Trophoblast cell (in vitro differentiated cells and primary cell): ENCODE results near the gene COMP.

Experiments
- DNase-seq, 2 donors: peaks; one replicate each; pipeline ENCODE4 v3.0.0-alpha.2; 2016
- H2AFZ ChIP-seq: 2 replicates; pipeline ENCODE4 v1.6.1; 2013; ENCODE audit warnings: low read length, moderate library complexity, mild to moderate bottlenecking; ENCODE audit not compliant: insufficient read depth, poor library complexity
- H2AK5ac ChIP-seq: 2 replicates; pipeline ENCODE4 v1.6.1; 2013; ENCODE audit warnings: mild to moderate bottlenecking, low read length
- H2BK120ac ChIP-seq: 2 replicates; pipeline ENCODE4 v1.6.1; 2013; ENCODE audit warnings: low read length, mild to moderate bottlenecking, moderate library complexity; ENCODE audit not compliant: insufficient read depth, poor library complexity
- H2BK12ac ChIP-seq: 2 replicates; pipeline ENCODE4 v1.6.1; 2013; ENCODE audit warnings: mild to moderate bottlenecking, low read length, moderate library complexity
- H2BK5ac ChIP-seq: 2 replicates; pipeline ENCODE4 v1.6.1; 2013; ENCODE audit warnings: low read length, low read depth, moderate library complexity, mild to moderate bottlenecking; ENCODE audit not compliant: poor library complexity
- H3K14ac ChIP-seq: 2 replicates; pipeline ENCODE4 v1.6.1; 2013; ENCODE audit warnings: mild to moderate bottlenecking, low read length
- H3K18ac ChIP-seq: 2 replicates; pipeline ENCODE4 v1.6.1; 2013; ENCODE audit warnings: mild to moderate bottlenecking, low read length
- H3K23ac ChIP-seq: 2 replicates; pipeline ENCODE4 v1.6.1; 2013; ENCODE audit warnings: low read length
- H3K27ac ChIP-seq: 2 replicates; pipeline ENCODE4 v1.5.1; 2013; ENCODE audit warnings: low read depth, mild to moderate bottlenecking, inconsistent platforms, low read length, moderate library complexity
- H3K27me3 ChIP-seq: 2 replicates; pipeline ENCODE4 v1.6.1; 2013; ENCODE audit warnings: inconsistent platforms, mild to moderate bottlenecking, low read length, moderate library complexity; ENCODE audit not compliant: insufficient read depth
- H3K36me3 ChIP-seq, 2 experiments: 1 replicate in 1 of 2; 2 replicates in 1 of 2; pipeline ENCODE4 v1.6.1; 2013; ENCODE audit warnings: low read length in 2 of 2, mild to moderate bottlenecking in 2 of 2, moderate library complexity in 1 of 2; ENCODE audit not compliant: insufficient read depth in 2 of 2, control insufficient read depth in 1 of 2
- H3K4ac ChIP-seq: 2 replicates; pipeline ENCODE4 v1.6.1; 2013; ENCODE audit warnings: low read depth, mild to moderate bottlenecking, low read length, moderate library complexity
- H3K4me1 ChIP-seq, 2 experiments: 1 replicate in 1 of 2; 2 replicates in 1 of 2; pipeline ENCODE4 v1.6.1; 2013; ENCODE audit warnings: low read length in 2 of 2, mild to moderate bottlenecking in 2 of 2, moderate library complexity in 1 of 2; ENCODE audit not compliant: insufficient read depth in 2 of 2, control insufficient read depth in 1 of 2
- H3K4me2 ChIP-seq: 2 replicates; pipeline ENCODE4 v1.6.1; 2013; ENCODE audit warnings: inconsistent platforms, mild to moderate bottlenecking, low read length, moderate library complexity
- H3K4me3 ChIP-seq: 2 replicates; pipeline ENCODE4 v1.5.1; 2013; ENCODE audit warnings: mild to moderate bottlenecking, low read depth, low read length, inconsistent platforms
- H3K79me1 ChIP-seq: one replicate; pipeline ENCODE4 v1.6.1; 2013; ENCODE audit warnings: low read length
- H3K79me2 ChIP-seq: 2 replicates; pipeline ENCODE4 v1.6.1; 2013; ENCODE audit warnings: low read length, mild to moderate bottlenecking; ENCODE audit not compliant: control insufficient read depth, insufficient read depth, poor library complexity
- H3K9ac ChIP-seq: 2 replicates; pipeline ENCODE4 v1.6.1; 2013; ENCODE audit warnings: mild to moderate bottlenecking, low read length
- H3K9me3 ChIP-seq: 2 replicates; pipeline ENCODE4 v1.6.1; 2013; ENCODE audit warnings: low read depth, mild to moderate bottlenecking, control low read depth, inconsistent platforms, low read length; ENCODE audit not compliant: insufficient read depth
- H4K12ac ChIP-seq: 2 replicates; pipeline ENCODE4 v1.6.1; 2013; ENCODE audit warnings: low read depth, mild to moderate bottlenecking, low read length, moderate library complexity
- H4K8ac ChIP-seq: 2 replicates; pipeline ENCODE4 v1.6.1; 2013; ENCODE audit warnings: low read depth, mild to moderate bottlenecking, low read length, moderate library complexity
- H4K91ac ChIP-seq: one replicate; pipeline ENCODE4 v1.6.1; 2013; ENCODE audit warnings: low read depth, mild to moderate bottlenecking, low read length, moderate library complexity
- WGBS: extraction: QIAGEN DNeasy Blood & Tissue Kit; methylation state at CpG from one replicate; pipeline ENCODE4 v1.1.7; 2013; ENCODE audit warnings: missing lambda C conversion rate; ENCODE audit not compliant: insufficient read length, insufficient coverage; ENCODE audit errors: extremely low coverage; 5-methylcytosine and 5-hydroxymethylcytosine counted together

The COMP gene

DNA sequence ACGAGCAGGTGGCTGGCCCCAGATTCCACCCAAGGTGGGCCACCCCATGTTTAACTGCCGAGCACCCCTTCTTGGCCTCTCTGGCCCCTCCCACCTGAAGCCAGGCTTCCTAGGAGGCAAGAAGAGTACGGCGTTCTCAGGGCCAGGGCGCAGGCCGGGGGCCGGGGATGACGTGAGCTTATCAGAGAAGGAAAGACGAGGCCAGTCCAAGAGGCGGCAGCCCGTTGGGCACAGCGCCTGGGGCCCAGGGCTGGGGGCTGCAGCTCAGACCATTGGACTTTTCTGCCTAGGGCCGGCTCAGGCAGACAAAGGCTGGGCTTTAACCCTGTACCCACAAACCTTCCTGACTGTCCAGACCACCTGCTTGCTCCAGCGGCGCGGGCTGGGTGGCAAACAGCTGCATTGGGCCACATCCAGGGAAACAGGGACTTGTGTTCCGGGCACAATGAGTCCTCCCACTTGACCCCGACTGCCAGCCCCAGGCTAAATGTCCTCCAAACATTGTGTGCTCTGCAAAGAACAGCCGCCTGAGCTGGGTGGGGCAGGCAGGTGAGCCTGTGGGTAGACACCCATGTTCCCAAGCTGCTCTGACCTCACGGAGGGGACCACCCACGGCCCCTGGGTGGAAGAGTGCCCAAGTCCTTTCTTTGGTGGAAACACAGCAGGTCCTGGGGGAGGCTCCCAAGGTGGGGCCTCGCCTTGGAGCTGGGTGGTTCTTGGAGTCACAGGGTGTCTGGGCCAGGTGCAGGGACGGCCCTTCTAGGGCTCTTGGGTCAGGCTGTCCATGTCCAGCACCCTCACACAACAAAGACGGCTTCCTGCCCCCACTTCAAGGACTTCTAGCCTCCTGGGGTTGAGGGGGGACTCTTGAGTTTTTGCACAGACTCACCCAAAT, 21.9 kb downstream of the COMP start:
- Histone ChIP-seq H4K91ac (no peak overlapping the region), H3K23ac (no peak overlapping the region), H4K8ac (no peak overlapping the region), H3K9ac (no peak overlapping the region), H3K4me1 (peaks cover 0 to 3% of the 10 kb centered on the region in 2 experiments), H2AK5ac (no peak overlapping the region), H3K4me3 (no peak overlapping the region), H3K18ac (no peak overlapping the region), H3K4ac (no peak overlapping the region), H4K12ac (no peak overlapping the region), H3K14ac (no peak overlapping the region), H2BK5ac (no peak overlapping the region), H3K27me3 (no peaks in the 10 kb centered on the region), H3K79me1 (no peaks in the 10 kb centered on the region), H2AFZ (no peak overlapping the region), H3K79me2 (no peaks in the 10 kb centered on the region), H3K9me3 (peaks cover 5% of the 10 kb centered on the region), H3K36me3 (no peaks in the 10 kb centered on the region), H2BK12ac (no peak overlapping the region), H2BK120ac (no peak overlapping the region), H3K4me2 (no peak overlapping the region), H3K27ac (no peak overlapping the region)
- WGBS: no CpG with 5 or more reads among the region's 24 CpGs
- DNase-seq: no peak

DNA sequence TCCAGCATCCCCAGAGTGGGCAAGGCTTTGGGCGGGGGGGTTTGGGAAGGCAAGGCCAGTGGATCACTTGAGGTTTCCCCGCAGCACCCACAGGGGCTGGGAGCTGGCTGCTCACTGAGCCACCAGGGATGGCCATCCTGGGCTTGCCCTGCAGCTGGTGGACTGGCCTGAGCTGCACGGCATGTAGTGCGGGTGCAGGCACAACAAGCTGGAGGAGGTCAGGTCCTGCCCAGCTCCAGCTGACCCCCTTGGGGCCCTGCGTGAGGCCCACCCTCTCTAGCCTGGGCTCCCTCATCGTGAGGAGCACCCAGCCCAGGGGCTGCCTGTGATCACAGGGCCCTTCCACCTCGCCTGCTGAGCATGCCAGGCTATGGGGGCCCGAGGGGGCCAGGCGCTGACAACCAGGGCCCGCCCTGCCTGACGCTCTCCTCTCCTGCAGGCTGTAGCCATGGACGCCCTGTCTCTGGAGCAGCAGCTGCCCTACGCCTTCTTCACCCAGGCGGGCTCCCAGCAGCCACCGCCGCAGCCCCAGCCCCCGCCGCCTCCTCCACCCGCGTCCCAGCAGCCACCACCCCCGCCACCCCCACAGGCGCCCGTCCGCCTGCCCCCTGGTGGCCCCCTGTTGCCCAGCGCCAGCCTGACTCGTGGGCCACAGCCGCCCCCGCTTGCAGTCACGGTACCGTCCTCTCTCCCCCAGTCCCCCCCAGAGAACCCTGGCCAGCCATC, 22.9 kb downstream of the COMP start:
- no peaks in the 10 kb centered on the region for H3K79me1 ChIP-seq
- WGBS: no CpG with 5 or more reads among the region's 30 CpGs

GRCh38 chr19:18765224-18765623, 25.9 kb downstream of the COMP start:
- Histone ChIP-seq H4K8ac (no peak overlapping the region), H3K9me3 (no peaks in the 10 kb centered on the region), H3K4me2 (no peak overlapping the region), H2AK5ac (no peak overlapping the region), H3K79me1 (no peaks in the 10 kb centered on the region), H3K4me3 (no peak overlapping the region), H3K18ac (no peak overlapping the region), H2AFZ (no peak overlapping the region), H3K14ac (no peak overlapping the region), H2BK120ac (no peak overlapping the region), H3K79me2 (no peaks in the 10 kb centered on the region), H3K4ac (no peak overlapping the region), H3K27me3 (no peaks in the 10 kb centered on the region), H4K91ac (no peak overlapping the region), H3K27ac (no peak overlapping the region), H3K9ac (no peak overlapping the region), H2BK5ac (no peak overlapping the region), H3K4me1 (peaks cover 0 to 3% of the 10 kb centered on the region in 2 experiments), H3K36me3 (peaks cover 0 to 1% of the 10 kb centered on the region in 2 experiments), H3K23ac (no peak overlapping the region), H4K12ac (no peak overlapping the region), H2BK12ac (no peak overlapping the region)
- DNase-seq: no peak
- no CpG with 5 or more reads among the region's 8 CpGs for WGBS

More for the DNA sequence above, 22.9 kb downstream of the COMP start:
- Histone ChIP-seq H3K4me3 (no peak overlapping the region), H3K27me3 (no peaks in the 10 kb centered on the region), H4K12ac (no peak overlapping the region), H3K9me3 (peaks cover 5% of the 10 kb centered on the region), H3K4me1 (peaks cover 0 to 3% of the 10 kb centered on the region in 2 experiments), H2BK120ac (no peak overlapping the region), H3K18ac (no peak overlapping the region), H2BK12ac (no peak overlapping the region), H3K9ac (no peak overlapping the region), H3K79me2 (no peaks in the 10 kb centered on the region), H3K23ac (no peak overlapping the region), H2BK5ac (no peak overlapping the region), H2AK5ac (no peak overlapping the region), H3K27ac (no peak overlapping the region), H3K4ac (no peak overlapping the region), H3K4me2 (no peak overlapping the region), H4K91ac (no peak overlapping the region), H2AFZ (no peak overlapping the region), H4K8ac (no peak overlapping the region), H3K36me3 (no peaks in the 10 kb centered on the region), H3K14ac (no peak overlapping the region)
- no peak for DNase-seq

DNA sequence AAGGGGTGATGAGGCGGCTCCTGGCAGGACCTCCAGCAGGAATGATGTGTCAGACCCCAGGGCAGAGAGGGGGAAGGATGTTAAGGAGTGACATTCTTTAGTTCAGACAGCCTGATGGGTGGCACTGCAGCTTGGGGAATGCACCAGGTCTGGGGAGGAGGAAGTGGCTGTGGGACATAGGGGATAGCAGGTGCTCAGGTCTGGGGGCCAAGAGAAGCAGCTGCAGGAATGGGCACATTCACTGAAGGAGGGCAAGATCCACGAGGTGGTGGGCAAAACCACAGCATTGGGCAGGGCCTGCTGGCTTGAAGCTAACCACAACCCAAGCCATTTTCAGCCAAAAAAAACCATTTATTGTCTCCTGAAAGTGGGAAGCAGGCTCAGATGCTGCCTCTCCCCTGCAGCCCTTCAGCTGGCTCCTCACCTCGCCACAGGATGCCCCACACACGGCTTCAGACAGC, 26.5 kb downstream of the COMP start:
- Histone ChIP-seq H3K79me2 (no peaks in the 10 kb centered on the region), H3K9ac (no peak overlapping the region), H2BK12ac (no peak overlapping the region), H3K23ac (no peak overlapping the region), H3K79me1 (no peaks in the 10 kb centered on the region), H3K36me3 (peaks cover 0 to 1% of the 10 kb centered on the region in 2 experiments), H4K12ac (no peak overlapping the region), H2AK5ac (no peak overlapping the region), H4K8ac (no peak overlapping the region), H2BK120ac (no peak overlapping the region), H3K9me3 (peaks cover 3% of the 10 kb centered on the region), H3K4ac (no peak overlapping the region), H2BK5ac (no peak overlapping the region), H3K4me1 (no peaks in the 10 kb centered on the region), H3K4me2 (no peak overlapping the region), H2AFZ (no peak overlapping the region), H4K91ac (no peak overlapping the region), H3K4me3 (no peak overlapping the region), H3K18ac (no peak overlapping the region), H3K27me3 (no peaks in the 10 kb centered on the region), H3K27ac (no peak overlapping the region), H3K14ac (no peak overlapping the region)
- no peak for DNase-seq
- WGBS: no CpG with 5 or more reads among the region's 4 CpGs
